A549 (cell line): Measurements from ENCODE around the gene ADORA2B.

Experiments used
- ESRRA ChIP-seq: fragments of 150-350 bp; IDR thresholded peaks from 2 replicates; pipeline ENCODE4 v1.6.1; 2014; ENCODE audit warnings: mild to moderate bottlenecking, low read length, borderline replicate concordance
- HDAC2 ChIP-seq: fragments of 200-600 bp; sonication (generic); IDR thresholded peaks from 2 replicates; pipeline ENCODE4 v1.6.1; 2016
- MAFK ChIP-seq: fragments of 450-650 bp; IDR thresholded peaks from 2 replicates; pipeline ENCODE4 v1.6.1; 2014; ENCODE audit not compliant: partially characterized antibody
- MYC ChIP-seq: IDR thresholded peaks from 2 replicates; pipeline ENCODE4 v1.6.1; 2012; ENCODE audit warnings: mild to moderate bottlenecking, inconsistent platforms, low read length, improper control_type of control experiment, borderline replicate concordance
- POLR2A ChIP-seq: IDR thresholded peaks from 2 replicates; pipeline ENCODE4 v1.6.1; 2012; ENCODE audit warnings: mild to moderate bottlenecking, low read length
- TF ChIP-seq, protein P1 (sequence below): fragments of 200-600 bp; sonication (generic); IDR thresholded peaks from 2 replicates; pipeline ENCODE4 v1.6.1; 2016; ENCODE audit warnings: antibody characterized with exemption, mild to moderate bottlenecking, moderate library complexity
- TF ChIP-seq, protein P2 (sequence below): fragments of >200 bp; sonication (Bioruptor Twin); formaldehyde crosslinking; IDR thresholded peaks from 3 replicates; pipeline ENCODE4 v1.5.1; 2016

GRCh38 chr17:15952048-15952532, 7.2 kb downstream of the ADORA2B start:
- TF ChIP-seq, protein P1, sequence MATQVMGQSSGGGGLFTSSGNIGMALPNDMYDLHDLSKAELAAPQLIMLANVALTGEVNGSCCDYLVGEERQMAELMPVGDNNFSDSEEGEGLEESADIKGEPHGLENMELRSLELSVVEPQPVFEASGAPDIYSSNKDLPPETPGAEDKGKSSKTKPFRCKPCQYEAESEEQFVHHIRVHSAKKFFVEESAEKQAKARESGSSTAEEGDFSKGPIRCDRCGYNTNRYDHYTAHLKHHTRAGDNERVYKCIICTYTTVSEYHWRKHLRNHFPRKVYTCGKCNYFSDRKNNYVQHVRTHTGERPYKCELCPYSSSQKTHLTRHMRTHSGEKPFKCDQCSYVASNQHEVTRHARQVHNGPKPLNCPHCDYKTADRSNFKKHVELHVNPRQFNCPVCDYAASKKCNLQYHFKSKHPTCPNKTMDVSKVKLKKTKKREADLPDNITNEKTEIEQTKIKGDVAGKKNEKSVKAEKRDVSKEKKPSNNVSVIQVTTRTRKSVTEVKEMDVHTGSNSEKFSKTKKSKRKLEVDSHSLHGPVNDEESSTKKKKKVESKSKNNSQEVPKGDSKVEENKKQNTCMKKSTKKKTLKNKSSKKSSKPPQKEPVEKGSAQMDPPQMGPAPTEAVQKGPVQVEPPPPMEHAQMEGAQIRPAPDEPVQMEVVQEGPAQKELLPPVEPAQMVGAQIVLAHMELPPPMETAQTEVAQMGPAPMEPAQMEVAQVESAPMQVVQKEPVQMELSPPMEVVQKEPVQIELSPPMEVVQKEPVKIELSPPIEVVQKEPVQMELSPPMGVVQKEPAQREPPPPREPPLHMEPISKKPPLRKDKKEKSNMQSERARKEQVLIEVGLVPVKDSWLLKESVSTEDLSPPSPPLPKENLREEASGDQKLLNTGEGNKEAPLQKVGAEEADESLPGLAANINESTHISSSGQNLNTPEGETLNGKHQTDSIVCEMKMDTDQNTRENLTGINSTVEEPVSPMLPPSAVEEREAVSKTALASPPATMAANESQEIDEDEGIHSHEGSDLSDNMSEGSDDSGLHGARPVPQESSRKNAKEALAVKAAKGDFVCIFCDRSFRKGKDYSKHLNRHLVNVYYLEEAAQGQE: no peak
- no peak for TF ChIP-seq POLR2A
- no peak for TF ChIP-seq ESRRA
- TF ChIP-seq, protein P2, sequence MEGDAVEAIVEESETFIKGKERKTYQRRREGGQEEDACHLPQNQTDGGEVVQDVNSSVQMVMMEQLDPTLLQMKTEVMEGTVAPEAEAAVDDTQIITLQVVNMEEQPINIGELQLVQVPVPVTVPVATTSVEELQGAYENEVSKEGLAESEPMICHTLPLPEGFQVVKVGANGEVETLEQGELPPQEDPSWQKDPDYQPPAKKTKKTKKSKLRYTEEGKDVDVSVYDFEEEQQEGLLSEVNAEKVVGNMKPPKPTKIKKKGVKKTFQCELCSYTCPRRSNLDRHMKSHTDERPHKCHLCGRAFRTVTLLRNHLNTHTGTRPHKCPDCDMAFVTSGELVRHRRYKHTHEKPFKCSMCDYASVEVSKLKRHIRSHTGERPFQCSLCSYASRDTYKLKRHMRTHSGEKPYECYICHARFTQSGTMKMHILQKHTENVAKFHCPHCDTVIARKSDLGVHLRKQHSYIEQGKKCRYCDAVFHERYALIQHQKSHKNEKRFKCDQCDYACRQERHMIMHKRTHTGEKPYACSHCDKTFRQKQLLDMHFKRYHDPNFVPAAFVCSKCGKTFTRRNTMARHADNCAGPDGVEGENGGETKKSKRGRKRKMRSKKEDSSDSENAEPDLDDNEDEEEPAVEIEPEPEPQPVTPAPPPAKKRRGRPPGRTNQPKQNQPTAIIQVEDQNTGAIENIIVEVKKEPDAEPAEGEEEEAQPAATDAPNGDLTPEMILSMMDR: no peak
- TF ChIP-seq MAFK: no peak
- TF ChIP-seq HDAC2: no peak
- no peak for TF ChIP-seq MYC
